ENCODE data around the gene SRC. TPM values are rescaled to one million over a fixed set of nuclear protein-coding genes. Genes with fewer than 3 reads are reported as not detected.

The SRC gene
- total and polyA plus RNA-seq, 3 donors from 2014 or later = 90.3 to 179 (median 143) TPM

DNA sequence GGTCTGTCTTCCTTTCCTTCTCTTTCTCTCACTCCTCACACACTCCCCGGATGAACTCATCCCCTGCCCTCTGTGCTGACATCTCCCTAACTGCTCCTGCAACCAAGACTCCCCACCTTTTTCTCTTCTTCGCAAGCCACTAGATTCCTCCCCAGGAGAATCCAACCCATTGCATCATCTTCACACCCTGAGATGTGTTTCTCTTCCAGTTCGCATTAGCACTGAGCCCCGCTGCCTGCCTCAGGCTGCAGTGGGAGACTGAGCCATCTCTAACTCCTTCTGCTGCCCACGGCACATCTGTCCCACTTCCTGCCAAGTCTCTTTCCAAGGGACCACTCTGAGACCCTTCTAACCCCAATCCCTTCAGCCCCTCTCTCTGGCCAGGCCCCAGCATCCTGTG lies 107.9 kb downstream of the SRC start:
- Histone ChIP-seq H3K36me3 (ENCODE audit: low read depth, missing control alignments) (no peaks in the 10 kb centered on the region), H3K4me3 (no peak overlapping the region), H3K27ac (no peak overlapping the region), H3K9me3 (no peaks in the 10 kb centered on the region), H3K27me3 (no peaks in the 10 kb centered on the region), H3K4me1 (no peaks in the 10 kb centered on the region)
- intact Hi-C loops (cut with DNase I; ENCODE audit: low total_unique reads) = no loop called here
- 90 to 91% methylated on average over 5 of the region's 5 CpGs for WGBS, 2 donors
- no peak for TF ChIP-seq POLR2A (IDR thresholded peaks at IDR 0.05)
- TF ChIP-seq, protein P1, sequence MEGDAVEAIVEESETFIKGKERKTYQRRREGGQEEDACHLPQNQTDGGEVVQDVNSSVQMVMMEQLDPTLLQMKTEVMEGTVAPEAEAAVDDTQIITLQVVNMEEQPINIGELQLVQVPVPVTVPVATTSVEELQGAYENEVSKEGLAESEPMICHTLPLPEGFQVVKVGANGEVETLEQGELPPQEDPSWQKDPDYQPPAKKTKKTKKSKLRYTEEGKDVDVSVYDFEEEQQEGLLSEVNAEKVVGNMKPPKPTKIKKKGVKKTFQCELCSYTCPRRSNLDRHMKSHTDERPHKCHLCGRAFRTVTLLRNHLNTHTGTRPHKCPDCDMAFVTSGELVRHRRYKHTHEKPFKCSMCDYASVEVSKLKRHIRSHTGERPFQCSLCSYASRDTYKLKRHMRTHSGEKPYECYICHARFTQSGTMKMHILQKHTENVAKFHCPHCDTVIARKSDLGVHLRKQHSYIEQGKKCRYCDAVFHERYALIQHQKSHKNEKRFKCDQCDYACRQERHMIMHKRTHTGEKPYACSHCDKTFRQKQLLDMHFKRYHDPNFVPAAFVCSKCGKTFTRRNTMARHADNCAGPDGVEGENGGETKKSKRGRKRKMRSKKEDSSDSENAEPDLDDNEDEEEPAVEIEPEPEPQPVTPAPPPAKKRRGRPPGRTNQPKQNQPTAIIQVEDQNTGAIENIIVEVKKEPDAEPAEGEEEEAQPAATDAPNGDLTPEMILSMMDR (IDR thresholded peaks at IDR 0.05) = no peak
- no peak for DNase-seq

DNA sequence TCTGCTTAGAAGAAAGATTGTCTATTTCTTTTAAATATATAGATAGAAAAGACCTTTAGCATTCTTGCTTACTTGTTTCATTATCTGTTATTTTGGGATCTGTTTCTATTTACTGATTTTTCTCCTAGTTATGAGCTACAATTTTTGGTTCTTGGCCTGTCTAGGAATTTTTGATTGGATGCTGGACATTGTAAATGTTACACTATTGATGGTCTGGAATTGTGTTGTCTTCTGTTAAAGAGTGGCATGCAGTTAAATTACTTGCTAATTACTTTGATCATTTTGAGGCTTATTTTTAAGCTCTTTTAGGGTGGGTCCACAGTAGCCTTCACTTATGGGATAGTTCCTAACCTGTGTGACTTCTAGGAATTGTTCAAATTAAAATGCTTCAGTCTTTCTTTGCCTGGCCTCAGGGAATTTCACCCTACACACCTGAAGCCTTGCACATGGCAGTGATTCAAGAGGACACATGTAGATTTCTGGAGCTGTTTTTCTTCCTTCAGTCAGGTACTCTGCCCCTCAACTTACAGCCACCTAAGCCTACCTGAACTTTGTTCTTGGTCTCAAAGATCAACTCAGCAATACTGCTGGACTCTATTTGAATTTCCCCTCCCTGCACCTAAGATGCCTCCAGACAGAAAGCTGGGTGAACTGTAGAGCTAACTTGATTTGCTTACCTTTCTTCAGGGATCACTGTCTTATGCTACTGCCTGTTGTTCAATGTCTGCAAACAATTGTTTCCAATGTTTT lies 108.9 kb downstream of the SRC start:
- no peak for DNase-seq
- no peaks in the 10 kb centered on the region for H3K4me1 ChIP-seq
- H3K9me3 ChIP-seq = no peaks in the 10 kb centered on the region
- no peak overlapping the region for H3K4me3 ChIP-seq
- H3K27ac ChIP-seq = no peak overlapping the region
- no peaks in the 10 kb centered on the region for H3K27me3 ChIP-seq
- TF ChIP-seq POLR2A (IDR thresholded peaks at IDR 0.05) = no peak
- TF ChIP-seq, protein P1 (IDR thresholded peaks at IDR 0.05) = no peak
- intact Hi-C loops (cut with DNase I; ENCODE audit: low total_unique reads) = no loop called here
- H3K36me3 ChIP-seq (ENCODE audit: low read depth, missing control alignments) = no peaks in the 10 kb centered on the region

Other genes starting within 250 kb of the SRC start
- gene RPN2, start 166.8 kb upstream of the SRC start, total RNA-seq = 100 to 1,000 TPM; 200 to 235 TPM
- 284 TPM for gene RPN2, start 166.8 kb upstream of the SRC start, polyA plus RNA-seq (ENCODE audit: insufficient read depth, low read depth, low replicate concordance)
- gene MROH8, start 166.6 kb upstream of the SRC start, total RNA-seq = 10 to 100 TPM; 36.6 to 43.5 TPM
- 93.8 TPM for gene MROH8, start 166.6 kb upstream of the SRC start, polyA plus RNA-seq (ENCODE audit: insufficient read depth, low read depth, low replicate concordance)
- not detected for gene GHRH, start 84.3 kb upstream of the SRC start, total RNA-seq
- gene GHRH, start 84.3 kb upstream of the SRC start, polyA plus RNA-seq (ENCODE audit: insufficient read depth, low read depth, low replicate concordance) = not detected
- 10 to 100 TPM; 42.4 to 68.4 TPM for gene MANBAL, start 56.5 kb upstream of the SRC start, total RNA-seq
- gene MANBAL, start 56.5 kb upstream of the SRC start, polyA plus RNA-seq (ENCODE audit: insufficient read depth, low read depth, low replicate concordance) = 92.4 TPM
- gene NNAT, start 175.1 kb downstream of the SRC start, total RNA-seq = 1 to 10 TPM; 6.2 to 8.7 TPM
- 6.1 TPM for gene NNAT, start 175.1 kb downstream of the SRC start, polyA plus RNA-seq (ENCODE audit: insufficient read depth, low read depth, low replicate concordance)
- 10 to 100 TPM; 80.0 to 83.6 TPM for gene BLCAP, start 181.7 kb downstream of the SRC start, total RNA-seq
- gene BLCAP, start 181.7 kb downstream of the SRC start, polyA plus RNA-seq (ENCODE audit: insufficient read depth, low read depth, low replicate concordance) = 76.9 TPM